GM19035 (cell line): ENCODE data around the gene GPR42.

ENCODE experiments used
- ATAC-seq: cut with Tn5 transposase; IDR thresholded peaks from one replicate; pipeline ENCODE4 v1.9.1; 2021; ENCODE audit not compliant: unreplicated experiment

The GPR42 gene, protein sequence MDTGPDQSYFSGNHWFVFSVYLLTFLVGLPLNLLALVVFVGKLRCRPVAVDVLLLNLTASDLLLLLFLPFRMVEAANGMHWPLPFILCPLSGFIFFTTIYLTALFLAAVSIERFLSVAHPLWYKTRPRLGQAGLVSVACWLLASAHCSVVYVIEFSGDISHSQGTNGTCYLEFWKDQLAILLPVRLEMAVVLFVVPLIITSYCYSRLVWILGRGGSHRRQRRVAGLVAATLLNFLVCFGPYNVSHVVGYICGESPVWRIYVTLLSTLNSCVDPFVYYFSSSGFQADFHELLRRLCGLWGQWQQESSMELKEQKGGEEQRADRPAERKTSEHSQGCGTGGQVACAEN

GRCh38 chr19:35370722-35371121 lies at the start of gene GPR42:
Gene GPR42 (plus strand): TSS chr19:35371068. CDS start chr19:35371360, 292 bp downstream.
- ATAC-seq: no peak

DNA sequence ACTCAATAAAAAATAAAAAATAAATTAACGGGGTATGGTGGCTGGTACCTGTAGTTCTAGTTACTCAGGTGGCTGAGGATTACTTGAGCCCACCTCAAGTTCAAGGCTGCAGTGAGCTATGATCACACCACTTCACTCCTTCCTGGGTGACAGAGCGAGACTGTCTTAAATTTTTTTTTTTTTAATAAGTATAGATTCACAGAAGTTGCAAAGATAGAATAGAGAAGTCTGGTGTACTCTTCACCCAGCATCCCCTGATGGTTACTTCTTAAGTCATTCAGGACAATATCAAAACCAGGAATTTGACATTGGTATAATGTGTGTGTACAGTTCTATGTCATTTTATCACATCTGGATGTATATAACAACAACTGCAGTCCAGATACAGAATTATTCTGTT lies 49.6 kb upstream of the GPR42 start:
- ATAC-seq: no peak

- no peak for ATAC-seq
Observed at GRCh38 chr19:35322014-35322413, 48.9 kb upstream of the GPR42 start.

GRCh38 chr19:35327642-35328041 lies 43.2 kb upstream of the GPR42 start:
- no peak for ATAC-seq

DNA sequence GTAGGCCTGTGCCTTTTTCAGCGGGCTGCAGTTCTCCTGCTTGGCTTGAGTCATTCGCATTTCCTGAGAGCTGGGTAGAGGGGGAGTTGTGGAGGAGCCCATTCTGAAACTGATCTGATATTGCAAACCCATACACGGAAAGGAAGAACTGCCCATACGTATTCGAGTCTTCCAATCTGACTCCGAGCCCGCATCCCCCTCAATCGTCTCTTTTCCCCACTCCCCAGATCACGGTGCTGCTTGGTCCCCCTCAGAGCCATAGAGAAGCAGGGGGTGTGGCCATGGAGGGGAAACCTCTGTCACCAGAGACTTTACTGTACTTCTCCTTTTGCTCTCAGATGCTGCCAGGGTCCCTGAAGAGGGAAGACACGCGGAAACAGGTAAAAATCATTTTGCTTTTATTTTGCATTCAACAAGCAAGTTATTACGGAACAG lies 42.0 kb upstream of the GPR42 start, which contains the start of gene CD22:
Gene CD22, plus strand, starts transcription at position 337 of the 435 bp plus-strand sequence. CDS start 2,854 bp downstream, outside the sequence.
- ATAC-seq: no peak

- no peak for ATAC-seq
Observed at GRCh38 chr19:35329323-35329722, 41.5 kb upstream of the GPR42 start.

GRCh38 chr19:35330475-35330874 lies 40.4 kb upstream of the GPR42 start:
- ATAC-seq: peak; percentile 49

- no peak for ATAC-seq
Observed at GRCh38 chr19:35331551-35332214, 39.2 kb upstream of the GPR42 start.

GRCh38 chr19:35332817-35333216 lies 38.1 kb upstream of the GPR42 start:
- no peak for ATAC-seq

DNA sequence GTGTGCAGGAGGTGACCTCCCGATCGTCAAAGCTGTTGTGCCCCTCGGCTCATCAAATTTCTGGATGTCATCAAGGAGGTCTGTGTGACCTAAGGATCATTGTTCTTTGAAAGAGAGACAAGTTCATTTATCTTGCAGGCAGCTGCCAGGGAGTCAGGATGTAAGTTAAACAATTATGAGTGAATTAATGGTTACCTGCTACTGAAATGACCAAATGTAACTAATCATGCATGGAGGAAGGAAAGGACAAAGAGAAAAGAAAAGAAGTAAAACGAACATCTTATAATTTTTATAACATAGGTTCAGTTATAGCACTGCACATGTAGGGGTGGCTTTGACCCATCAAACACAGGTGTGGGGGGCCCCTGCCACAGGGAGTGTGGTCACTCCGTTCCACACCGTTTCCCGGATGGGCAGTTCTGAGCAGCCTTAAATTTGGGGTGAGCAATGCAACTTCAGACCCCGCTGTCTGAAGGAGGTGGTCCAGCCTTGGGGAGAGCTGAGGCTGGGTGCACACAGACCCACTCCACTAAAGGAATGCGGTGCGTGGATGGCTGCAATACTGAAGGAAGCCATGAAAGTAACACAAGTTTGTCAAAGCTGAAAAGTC lies 36.6 kb upstream of the GPR42 start:
- no peak for ATAC-seq

GRCh38 chr19:35336166-35336955 lies 34.5 kb upstream of the GPR42 start:
- ATAC-seq: no peak

GRCh38 chr19:35337097-35337983 lies 33.5 kb upstream of the GPR42 start:
- no peak for ATAC-seq

DNA sequence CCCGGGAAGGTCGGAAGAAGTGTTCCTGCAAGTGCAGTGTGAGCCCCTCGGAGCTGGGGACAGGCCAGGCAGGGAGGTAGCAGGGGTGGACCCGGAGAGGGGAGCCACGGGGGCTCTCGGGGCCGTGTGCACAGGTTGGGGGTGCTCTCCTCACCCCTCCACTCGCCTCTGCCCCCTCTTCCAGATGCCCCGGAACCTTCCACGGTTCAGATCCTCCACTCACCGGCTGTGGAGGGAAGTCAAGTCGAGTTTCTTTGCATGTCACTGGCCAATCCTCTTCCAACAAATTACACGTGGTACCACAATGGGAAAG lies 32.9 kb upstream of the GPR42 start:
- ATAC-seq: no peak

GRCh38 chr19:35340431-35340830 lies 30.4 kb upstream of the GPR42 start:
- ATAC-seq: no peak

DNA sequence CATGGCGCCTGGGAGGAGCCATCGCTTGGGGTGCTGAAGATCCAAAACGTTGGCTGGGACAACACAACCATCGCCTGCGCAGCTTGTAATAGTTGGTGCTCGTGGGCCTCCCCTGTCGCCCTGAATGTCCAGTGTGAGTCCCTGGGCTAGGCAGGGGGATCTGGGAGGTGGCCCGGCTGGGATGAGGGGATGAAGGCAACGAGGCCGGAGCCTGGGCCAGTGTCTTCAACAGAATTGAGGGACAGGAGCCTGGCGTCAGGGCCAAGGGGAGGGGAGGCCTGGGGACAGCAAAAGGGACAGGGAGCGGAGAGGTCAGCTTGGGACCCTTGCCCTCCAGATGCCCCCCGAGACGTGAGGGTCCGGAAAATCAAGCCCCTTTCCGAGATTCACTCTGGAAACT lies 29.9 kb upstream of the GPR42 start:
- no peak for ATAC-seq

DNA sequence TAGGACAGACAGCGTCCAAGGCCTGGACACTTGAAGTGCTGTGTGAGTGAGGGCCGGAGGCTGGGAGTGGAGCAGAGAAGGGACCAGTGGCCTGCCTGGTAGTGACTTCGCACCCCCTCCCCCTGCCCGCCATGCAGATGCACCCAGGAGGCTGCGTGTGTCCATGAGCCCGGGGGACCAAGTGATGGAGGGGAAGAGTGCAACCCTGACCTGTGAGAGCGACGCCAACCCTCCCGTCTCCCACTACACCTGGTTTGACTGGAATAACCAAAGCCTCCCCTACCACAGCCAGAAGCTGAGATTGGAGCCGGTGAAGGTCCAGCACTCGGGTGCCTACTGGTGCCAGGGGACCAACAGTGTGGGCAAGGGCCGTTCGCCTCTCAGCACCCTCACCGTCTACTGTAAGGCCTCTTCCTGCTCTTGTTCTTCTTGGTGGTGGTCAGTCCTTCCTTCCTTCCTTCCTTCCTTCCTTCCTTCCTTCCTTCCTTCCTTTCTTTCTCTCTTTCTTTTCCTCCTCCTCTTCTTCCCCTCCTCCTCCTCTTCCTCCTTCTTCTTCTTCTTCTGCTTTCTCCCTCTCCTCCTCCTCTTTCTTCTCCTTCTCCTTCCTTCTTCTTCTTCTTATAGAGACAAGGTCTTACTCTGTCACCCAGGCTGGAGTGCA lies 29.2 kb upstream of the GPR42 start:
- ATAC-seq: no peak

- ATAC-seq: no peak
Observed at GRCh38 chr19:35342430-35342829, 28.4 kb upstream of the GPR42 start.

GRCh38 chr19:35344511-35345031 lies 26.3 kb upstream of the GPR42 start:
- ATAC-seq: no peak

DNA sequence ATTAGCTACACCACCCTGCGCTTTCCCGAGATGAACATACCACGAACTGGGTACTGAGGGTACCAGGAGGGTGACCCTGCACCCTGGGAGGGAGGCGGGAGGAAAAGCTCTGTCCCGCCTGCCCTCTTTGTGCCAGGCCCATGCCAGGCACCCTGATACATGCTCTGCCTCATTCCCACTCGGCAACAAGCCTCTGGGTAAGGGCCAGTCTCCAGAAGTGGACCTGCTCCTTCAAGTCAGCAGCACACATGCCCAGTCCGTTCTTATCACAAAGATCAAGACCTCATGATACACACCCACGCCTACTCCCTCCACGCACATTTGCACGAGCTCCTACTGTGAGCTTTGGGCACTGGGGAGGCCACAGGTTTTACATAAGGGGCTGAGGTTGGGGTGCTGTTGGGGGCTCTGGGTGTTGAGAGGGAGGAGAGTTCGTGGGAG lies 25.2 kb upstream of the GPR42 start:
- no peak for ATAC-seq
